Measurements from ENCODE around the gene ZNF675. TPM values are rescaled to one million over a fixed set of nuclear protein-coding genes. Genes with fewer than 3 reads are reported as not detected.

ZNF675 gene
- 67.3 TPM for total RNA-seq

DNA sequence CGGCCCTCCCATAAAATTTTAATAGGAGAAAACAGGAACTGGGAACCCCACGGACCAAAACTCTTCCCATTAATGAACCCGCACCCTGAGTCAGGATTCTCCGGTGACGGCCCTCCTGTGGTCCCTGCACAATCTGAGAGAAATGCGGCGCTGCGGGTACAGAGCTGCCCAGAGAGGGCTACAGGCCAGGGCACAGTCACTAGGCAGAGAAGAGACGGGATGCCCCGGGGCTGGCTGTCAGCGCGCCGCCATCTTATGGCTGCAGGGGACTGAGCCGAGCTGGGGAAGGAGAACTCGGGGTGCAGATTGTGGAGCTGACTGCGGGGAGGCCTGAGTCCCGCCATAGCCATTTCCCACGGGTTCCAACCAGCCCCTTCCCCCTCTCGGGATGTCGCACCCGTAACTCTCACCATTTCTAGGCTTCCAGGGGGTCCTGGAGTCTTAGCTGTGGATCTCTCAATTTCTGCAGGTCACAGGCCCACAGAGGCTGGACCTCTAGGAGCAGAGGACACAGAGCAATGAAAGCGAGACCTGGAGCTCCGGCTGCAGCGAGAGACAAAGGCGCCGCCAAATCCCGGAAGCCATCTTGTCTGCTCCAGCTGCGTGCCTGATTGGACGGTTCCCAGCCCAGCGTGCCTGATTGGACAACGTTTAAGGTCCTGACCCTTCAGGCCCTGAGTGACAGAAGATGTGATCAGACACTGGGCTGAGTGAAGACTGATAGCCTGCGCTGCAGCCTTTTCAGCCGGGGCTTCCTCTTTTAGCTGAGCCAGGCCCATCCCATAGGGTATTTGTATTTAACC lies at the start of gene ZNF675:
ZNF675 (minus strand) TSS at position 592 of the 803 bp plus-strand sequence; CDS start at position 413, 179 bp downstream.

Other genes with a start within 250 kb of the ZNF675 start
- 21.9 TPM for gene ZNF681, start 71.7 kb upstream of the ZNF675 start, total RNA-seq
- 17.2 TPM for gene ZNF726, start 227.7 kb upstream of the ZNF675 start, total RNA-seq

Measured in parietal lobe (tissue), 1 donor.